ENCODE data around the gene MGMT.

DNA sequence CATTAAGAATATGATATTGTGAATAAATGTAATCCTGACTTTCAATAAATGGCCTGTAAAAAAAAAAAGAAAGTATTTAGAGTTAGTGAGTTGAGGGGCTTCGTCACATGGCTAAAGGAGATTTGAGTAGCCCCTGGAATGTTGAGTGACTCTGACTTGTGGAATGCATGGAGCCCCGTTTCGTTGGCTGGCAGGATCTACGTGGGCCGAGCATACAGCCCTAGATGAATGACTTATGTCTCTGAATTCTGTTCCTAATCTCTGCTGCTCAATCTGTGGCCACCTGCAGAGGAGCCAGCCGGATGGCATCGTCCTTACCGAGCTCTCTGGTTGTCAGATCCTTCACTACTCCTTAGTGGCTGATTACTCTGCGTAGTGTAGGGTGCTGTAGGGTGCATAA is 155.7 kb downstream of the MGMT start:
- TF ChIP-seq, protein P1, sequence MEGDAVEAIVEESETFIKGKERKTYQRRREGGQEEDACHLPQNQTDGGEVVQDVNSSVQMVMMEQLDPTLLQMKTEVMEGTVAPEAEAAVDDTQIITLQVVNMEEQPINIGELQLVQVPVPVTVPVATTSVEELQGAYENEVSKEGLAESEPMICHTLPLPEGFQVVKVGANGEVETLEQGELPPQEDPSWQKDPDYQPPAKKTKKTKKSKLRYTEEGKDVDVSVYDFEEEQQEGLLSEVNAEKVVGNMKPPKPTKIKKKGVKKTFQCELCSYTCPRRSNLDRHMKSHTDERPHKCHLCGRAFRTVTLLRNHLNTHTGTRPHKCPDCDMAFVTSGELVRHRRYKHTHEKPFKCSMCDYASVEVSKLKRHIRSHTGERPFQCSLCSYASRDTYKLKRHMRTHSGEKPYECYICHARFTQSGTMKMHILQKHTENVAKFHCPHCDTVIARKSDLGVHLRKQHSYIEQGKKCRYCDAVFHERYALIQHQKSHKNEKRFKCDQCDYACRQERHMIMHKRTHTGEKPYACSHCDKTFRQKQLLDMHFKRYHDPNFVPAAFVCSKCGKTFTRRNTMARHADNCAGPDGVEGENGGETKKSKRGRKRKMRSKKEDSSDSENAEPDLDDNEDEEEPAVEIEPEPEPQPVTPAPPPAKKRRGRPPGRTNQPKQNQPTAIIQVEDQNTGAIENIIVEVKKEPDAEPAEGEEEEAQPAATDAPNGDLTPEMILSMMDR (IDR thresholded peaks at IDR 0.05) = no peak
- TF ChIP-seq POLR2A (IDR thresholded peaks at IDR 0.05) = no peak
